ENCODE results near the gene TNS1.

DNA sequence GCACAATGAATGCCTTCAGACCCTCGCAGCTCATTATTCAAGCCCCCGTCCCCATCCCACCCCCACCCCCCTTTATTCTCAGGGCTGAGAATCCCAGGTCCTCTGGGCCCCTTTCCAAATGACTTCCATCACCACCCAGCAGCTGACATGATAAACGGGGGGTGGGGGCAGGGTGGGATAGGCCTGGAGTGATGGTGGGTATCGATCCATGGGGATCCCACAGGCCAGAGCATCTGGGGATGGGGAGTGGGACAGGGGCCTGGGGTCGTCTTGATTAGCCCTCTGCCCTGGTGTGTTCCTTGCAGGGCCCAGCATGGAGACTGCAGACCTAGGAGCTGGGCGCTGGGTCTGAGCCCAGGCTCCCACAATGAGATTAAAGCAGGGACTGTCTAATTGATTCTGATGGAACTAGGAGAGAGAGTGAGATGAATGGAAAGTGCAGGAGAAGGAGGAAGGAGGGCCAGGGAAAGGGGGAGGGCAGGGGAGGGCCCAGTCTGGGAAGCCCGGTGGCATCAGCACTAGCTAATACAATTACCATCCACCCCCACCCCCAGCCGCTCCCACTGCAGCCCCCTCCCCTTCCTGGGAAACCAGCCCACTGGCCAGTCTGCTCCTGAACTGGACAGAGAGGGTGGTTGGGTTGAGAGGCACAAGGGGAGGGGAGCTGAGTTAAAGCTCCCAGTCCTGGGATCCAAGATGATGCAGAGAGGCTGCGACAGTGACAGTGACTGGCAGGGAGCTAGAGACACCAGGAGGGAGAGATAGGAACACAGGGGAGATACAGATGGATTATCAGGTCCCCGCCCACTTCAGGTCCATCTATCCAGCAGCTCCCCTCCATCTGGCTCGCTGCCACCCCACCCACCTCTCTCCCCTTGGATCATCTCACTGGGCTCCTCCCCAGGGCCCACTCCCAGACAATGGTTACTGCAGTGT lies 13.1 kb upstream of the TNS1 start:
- no peak for TF ChIP-seq EZH2 (IDR thresholded peaks at IDR 0.05; ENCODE audit: insufficient read depth, low read length)
- TF ChIP-seq, protein P1, sequence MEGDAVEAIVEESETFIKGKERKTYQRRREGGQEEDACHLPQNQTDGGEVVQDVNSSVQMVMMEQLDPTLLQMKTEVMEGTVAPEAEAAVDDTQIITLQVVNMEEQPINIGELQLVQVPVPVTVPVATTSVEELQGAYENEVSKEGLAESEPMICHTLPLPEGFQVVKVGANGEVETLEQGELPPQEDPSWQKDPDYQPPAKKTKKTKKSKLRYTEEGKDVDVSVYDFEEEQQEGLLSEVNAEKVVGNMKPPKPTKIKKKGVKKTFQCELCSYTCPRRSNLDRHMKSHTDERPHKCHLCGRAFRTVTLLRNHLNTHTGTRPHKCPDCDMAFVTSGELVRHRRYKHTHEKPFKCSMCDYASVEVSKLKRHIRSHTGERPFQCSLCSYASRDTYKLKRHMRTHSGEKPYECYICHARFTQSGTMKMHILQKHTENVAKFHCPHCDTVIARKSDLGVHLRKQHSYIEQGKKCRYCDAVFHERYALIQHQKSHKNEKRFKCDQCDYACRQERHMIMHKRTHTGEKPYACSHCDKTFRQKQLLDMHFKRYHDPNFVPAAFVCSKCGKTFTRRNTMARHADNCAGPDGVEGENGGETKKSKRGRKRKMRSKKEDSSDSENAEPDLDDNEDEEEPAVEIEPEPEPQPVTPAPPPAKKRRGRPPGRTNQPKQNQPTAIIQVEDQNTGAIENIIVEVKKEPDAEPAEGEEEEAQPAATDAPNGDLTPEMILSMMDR (IDR thresholded peaks at IDR 0.05; ENCODE audit: insufficient read depth, low read depth, low read length) = no peak
